ENCODE data around the gene AFMID. TPM values are rescaled to one million over a fixed set of nuclear protein-coding genes. Genes with fewer than 3 reads are reported as not detected.
A peak's percentile ranks its signal among the peaks of the same experiment; 100 is the strongest.

The AFMID gene
- total and polyA plus RNA-seq, 2 of the 13 experiments (the other 11 are each of a cell fraction or from before 2014, with no cell fraction given), result 249 to 270 TPM

GRCh38 chr17:78164748-78165607, 22.2 kb upstream of the AFMID start (continued):
- TF ChIP-seq TEAD2 (CRISPR knock-in tag; IDR thresholded peaks at IDR 0.05) (no peak), GATAD1 (CRISPR knock-in tag; IDR thresholded peaks at IDR 0.05) (no peak), ZNF574 (CRISPR knock-in tag; IDR thresholded peaks at IDR 0.05) (0 out of 2 replicates have a peak, but pooled peaks have one; percentile 16), ZNF510 (CRISPR knock-in tag; IDR thresholded peaks at IDR 0.05; ENCODE audit: low read depth) (no peak), TERF1 (CRISPR knock-in tag; IDR thresholded peaks at IDR 0.05) (no peak), NPAS2 (CRISPR knock-in tag; IDR thresholded peaks at IDR 0.05; ENCODE audit: borderline replicate concordance) (no peak), ZSCAN5A (CRISPR knock-in tag; IDR thresholded peaks at IDR 0.05; ENCODE audit: borderline replicate concordance) (no peak), CHCHD3 (CRISPR knock-in tag; IDR thresholded peaks at IDR 0.05) (no peak), NR3C1 (CRISPR knock-in tag; IDR thresholded peaks at IDR 0.05) (no peak), NR2F6 (IDR thresholded peaks at IDR 0.05) (no peak), NR2F6 (CRISPR knock-in tag; IDR thresholded peaks at IDR 0.05) (no peak), KDM1A (CRISPR knock-in tag; IDR thresholded peaks at IDR 0.05) (0 out of 2 replicates have a peak, but pooled peaks have one; percentile 51), SP2 (CRISPR knock-in tag; IDR thresholded peaks at IDR 0.05) (no peak), FOXO1 (CRISPR knock-in tag; IDR thresholded peaks at IDR 0.05) (no peak)
- TF ChIP-seq, protein P1, sequence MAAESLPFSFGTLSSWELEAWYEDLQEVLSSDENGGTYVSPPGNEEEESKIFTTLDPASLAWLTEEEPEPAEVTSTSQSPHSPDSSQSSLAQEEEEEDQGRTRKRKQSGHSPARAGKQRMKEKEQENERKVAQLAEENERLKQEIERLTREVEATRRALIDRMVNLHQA (CRISPR knock-in tag; IDR thresholded peaks at IDR 0.05), result no peak
- TF ChIP-seq, protein P2, sequence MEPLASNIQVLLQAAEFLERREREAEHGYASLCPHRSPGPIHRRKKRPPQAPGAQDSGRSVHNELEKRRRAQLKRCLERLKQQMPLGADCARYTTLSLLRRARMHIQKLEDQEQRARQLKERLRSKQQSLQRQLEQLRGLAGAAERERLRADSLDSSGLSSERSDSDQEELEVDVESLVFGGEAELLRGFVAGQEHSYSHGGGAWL (CRISPR knock-in tag; IDR thresholded peaks at IDR 0.05), result no peak

Measured in HepG2 (cell line).